Smooth muscle cell of the brain vasculature (primary cell): ENCODE data around the gene SMIM32.
A peak's percentile ranks its signal among the peaks of the same experiment; 100 is the strongest.

Source experiments
- DNase-seq: peaks from one replicate; pipeline ENCODE4 v3.0.0-alpha.2; 2012; ENCODE audit warnings: low read depth, low spot score

The SMIM32 gene

GRCh38 chr5:136192526-136193321 lies at the start of gene SMIM32:
TSS of gene SMIM32 (minus strand) at chr5:136193162. CDS start at chr5:136192524, 638 bp downstream.
- no peak for DNase-seq

- DNase-seq, result no peak
Measured at GRCh38 chr5:136242611-136243010, 49.6 kb upstream of the SMIM32 start.

- DNase-seq, result no peak
Measured at GRCh38 chr5:136242136-136242535, 49.2 kb upstream of the SMIM32 start.

- no peak for DNase-seq
Measured at GRCh38 chr5:136240894-136241293, 47.9 kb upstream of the SMIM32 start.

GRCh38 chr5:136236479-136237083 lies 43.6 kb upstream of the SMIM32 start:
- no peak for DNase-seq

- DNase-seq, result no peak
Measured at GRCh38 chr5:136235321-136235720, 42.4 kb upstream of the SMIM32 start.

- DNase-seq, result no peak
Measured at GRCh38 chr5:136232316-136232715, 39.4 kb upstream of the SMIM32 start.

- no peak for DNase-seq
Measured at GRCh38 chr5:136230176-136230575, 37.2 kb upstream of the SMIM32 start.

GRCh38 chr5:136228136-136228757 lies 35.3 kb upstream of the SMIM32 start:
- DNase-seq, result no peak

GRCh38 chr5:136226401-136226800 lies 33.4 kb upstream of the SMIM32 start:
- no peak for DNase-seq

- DNase-seq, result no peak
Measured at GRCh38 chr5:136225796-136226195, 32.8 kb upstream of the SMIM32 start.

GRCh38 chr5:136222580-136223235 lies 29.7 kb upstream of the SMIM32 start:
- no peak for DNase-seq

GRCh38 chr5:136221340-136221739 lies 28.4 kb upstream of the SMIM32 start:
- no peak for DNase-seq

- DNase-seq, result no peak
Measured at GRCh38 chr5:136216230-136216629, 23.3 kb upstream of the SMIM32 start.

GRCh38 chr5:136215812-136216211 lies 22.9 kb upstream of the SMIM32 start:
- DNase-seq, result no peak

GRCh38 chr5:136213919-136214493 lies 21.0 kb upstream of the SMIM32 start:
- DNase-seq, result no peak

GRCh38 chr5:136212252-136212721 lies 19.3 kb upstream of the SMIM32 start:
- DNase-seq, result peak; percentile 17

GRCh38 chr5:136211282-136212040 lies 18.5 kb upstream of the SMIM32 start:
- DNase-seq, result no peak

- DNase-seq, result no peak
Measured at GRCh38 chr5:136210259-136210658, 17.3 kb upstream of the SMIM32 start.

- no peak for DNase-seq
Measured at GRCh38 chr5:136209346-136209910, 16.5 kb upstream of the SMIM32 start.

- no peak for DNase-seq
Measured at GRCh38 chr5:136208916-136209315, 16.0 kb upstream of the SMIM32 start.
